Measurements from ENCODE around the gene APH1B. TPM values are rescaled to one million over a fixed set of nuclear protein-coding genes. Genes with fewer than 3 reads are reported as not detected.

The APH1B gene
- total and polyA plus RNA-seq, 4 donors = 2.0 to 10.6 (median 4.6) TPM

DNA sequence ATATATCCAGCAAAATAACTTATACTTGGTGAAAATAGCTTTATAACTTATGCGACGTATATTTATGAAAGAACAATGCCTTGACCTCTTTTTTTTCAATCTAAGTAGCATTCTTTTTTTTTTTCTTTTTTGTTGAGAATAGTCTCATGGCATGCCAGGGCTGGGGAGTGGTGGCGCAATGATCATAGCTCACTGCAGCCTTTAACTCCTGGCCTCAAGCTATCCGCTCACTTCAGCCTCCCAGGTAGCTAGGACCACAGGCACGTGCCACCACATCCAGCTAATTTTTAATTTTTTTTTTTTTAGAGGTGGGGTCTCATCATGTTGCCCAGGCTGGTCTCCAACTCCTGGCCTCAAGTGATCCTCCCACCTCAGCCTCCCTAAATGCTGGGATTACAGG lies 44.5 kb upstream of the APH1B start:
- no peak overlapping the region for H3K4me3 ChIP-seq (ENCODE audit: low read depth in 1 of 3, low read length in 3 of 3)
- 97% methylated on average over 5 of the region's 5 CpGs for WGBS
- no peaks in the 10 kb centered on the region for H3K27me3 ChIP-seq (ENCODE audit: control insufficient read depth in 4 of 4, insufficient read depth in 4 of 4, low read length in 3 of 4)
- H3K9me3 ChIP-seq (ENCODE audit: control insufficient read depth in 4 of 4, low read length in 3 of 4) = no peaks in the 10 kb centered on the region
- H3K4me1 ChIP-seq (ENCODE audit: control insufficient read depth in 4 of 4, insufficient read depth in 4 of 4, low read length in 3 of 4) = peaks cover 7 to 15% (median 8%) of the 10 kb centered on the region in 4 donors
- no peak overlapping the region for H3K9ac ChIP-seq (ENCODE audit: low read depth in 1 of 2, low read length in 2 of 2)
- DNase-seq (ENCODE audit: low spot score) = no peak
- no peaks in the 10 kb centered on the region for H3K36me3 ChIP-seq (ENCODE audit: control insufficient read depth in 4 of 4, insufficient read depth in 3 of 4, low read depth in 1 of 4, low read length in 3 of 4)
- no peak overlapping the region for H3K27ac ChIP-seq (ENCODE audit: low read depth in 1 of 2, low read length in 2 of 2)
- no peak for TF ChIP-seq SP1 (IDR thresholded peaks at IDR 0.05)
- no peak for TF ChIP-seq JUND (IDR thresholded peaks at IDR 0.05)
- TF ChIP-seq ZBTB33 (IDR thresholded peaks at IDR 0.05) = no peak
- no peak for TF ChIP-seq RAD21 (IDR thresholded peaks at IDR 0.05)
- TF ChIP-seq, protein P1, sequence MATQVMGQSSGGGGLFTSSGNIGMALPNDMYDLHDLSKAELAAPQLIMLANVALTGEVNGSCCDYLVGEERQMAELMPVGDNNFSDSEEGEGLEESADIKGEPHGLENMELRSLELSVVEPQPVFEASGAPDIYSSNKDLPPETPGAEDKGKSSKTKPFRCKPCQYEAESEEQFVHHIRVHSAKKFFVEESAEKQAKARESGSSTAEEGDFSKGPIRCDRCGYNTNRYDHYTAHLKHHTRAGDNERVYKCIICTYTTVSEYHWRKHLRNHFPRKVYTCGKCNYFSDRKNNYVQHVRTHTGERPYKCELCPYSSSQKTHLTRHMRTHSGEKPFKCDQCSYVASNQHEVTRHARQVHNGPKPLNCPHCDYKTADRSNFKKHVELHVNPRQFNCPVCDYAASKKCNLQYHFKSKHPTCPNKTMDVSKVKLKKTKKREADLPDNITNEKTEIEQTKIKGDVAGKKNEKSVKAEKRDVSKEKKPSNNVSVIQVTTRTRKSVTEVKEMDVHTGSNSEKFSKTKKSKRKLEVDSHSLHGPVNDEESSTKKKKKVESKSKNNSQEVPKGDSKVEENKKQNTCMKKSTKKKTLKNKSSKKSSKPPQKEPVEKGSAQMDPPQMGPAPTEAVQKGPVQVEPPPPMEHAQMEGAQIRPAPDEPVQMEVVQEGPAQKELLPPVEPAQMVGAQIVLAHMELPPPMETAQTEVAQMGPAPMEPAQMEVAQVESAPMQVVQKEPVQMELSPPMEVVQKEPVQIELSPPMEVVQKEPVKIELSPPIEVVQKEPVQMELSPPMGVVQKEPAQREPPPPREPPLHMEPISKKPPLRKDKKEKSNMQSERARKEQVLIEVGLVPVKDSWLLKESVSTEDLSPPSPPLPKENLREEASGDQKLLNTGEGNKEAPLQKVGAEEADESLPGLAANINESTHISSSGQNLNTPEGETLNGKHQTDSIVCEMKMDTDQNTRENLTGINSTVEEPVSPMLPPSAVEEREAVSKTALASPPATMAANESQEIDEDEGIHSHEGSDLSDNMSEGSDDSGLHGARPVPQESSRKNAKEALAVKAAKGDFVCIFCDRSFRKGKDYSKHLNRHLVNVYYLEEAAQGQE (IDR thresholded peaks at IDR 0.05) = no peak
- TF ChIP-seq, protein P2, sequence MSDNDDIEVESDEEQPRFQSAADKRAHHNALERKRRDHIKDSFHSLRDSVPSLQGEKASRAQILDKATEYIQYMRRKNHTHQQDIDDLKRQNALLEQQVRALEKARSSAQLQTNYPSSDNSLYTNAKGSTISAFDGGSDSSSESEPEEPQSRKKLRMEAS (IDR thresholded peaks at IDR 0.05) = no peak
- no peak for TF ChIP-seq HNF4A (conservative IDR thresholded peaks at IDR 0.05)
- no peak for TF ChIP-seq FOXA1 (IDR thresholded peaks at IDR 0.05)
- no peak for TF ChIP-seq TAF1 (conservative IDR thresholded peaks at IDR 0.05)
- no peak for TF ChIP-seq YY1 (IDR thresholded peaks at IDR 0.05)
- no peak for TF ChIP-seq CTCF (IDR thresholded peaks at IDR 0.05; ENCODE audit: low read depth, low read length, missing input control)
- TF ChIP-seq EGR1 (IDR thresholded peaks at IDR 0.05; ENCODE audit: low read depth in 2 of 2) = no peak
- TF ChIP-seq GABPA (IDR thresholded peaks at IDR 0.05 in 1 of 2, conservative IDR thresholded peaks at IDR 0.05 in 1 of 2) = no peak
- no peak for TF ChIP-seq HNF4G (IDR thresholded peaks at IDR 0.05)
- no peak for TF ChIP-seq FOXA2 (IDR thresholded peaks at IDR 0.05)
- TF ChIP-seq NR2F2 (IDR thresholded peaks at IDR 0.05) = no peak
- TF ChIP-seq, protein P3, sequence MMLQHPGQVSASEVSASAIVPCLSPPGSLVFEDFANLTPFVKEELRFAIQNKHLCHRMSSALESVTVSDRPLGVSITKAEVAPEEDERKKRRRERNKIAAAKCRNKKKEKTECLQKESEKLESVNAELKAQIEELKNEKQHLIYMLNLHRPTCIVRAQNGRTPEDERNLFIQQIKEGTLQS (IDR thresholded peaks at IDR 0.05) = no peak
